ENCODE data around the gene MUC20. TPM values are rescaled to one million over a fixed set of nuclear protein-coding genes. Genes with fewer than 3 reads are reported as not detected.
"Not testable (repeated sequence)": the region's sequence is repeated elsewhere in the genome, so short reads cannot be mapped to it uniquely, and the experiment has no call there.

The MUC20 gene
- total RNA-seq, 1 donor from 2014 or later, result 23.8 TPM

GRCh38 chr3:195735036-195735695 is 14.4 kb downstream of the MUC20 start:
- peaks cover 0 to 26% of the 10 kb centered on the region in 2 donors for H3K36me3 ChIP-seq
- H3K27me3 ChIP-seq, result no peaks in the 10 kb centered on the region
- no peak for TF ChIP-seq POLR2AphosphoS5 (IDR thresholded peaks at IDR 0.05; ENCODE audit: insufficient read depth in 1 of 2, low read depth in 1 of 2)
- TF ChIP-seq CTCF (IDR thresholded peaks at IDR 0.05), result no peak
- TF ChIP-seq POLR2A (IDR thresholded peaks at IDR 0.05), result no peak
- DNase-seq (ENCODE audit: extremely low spot score in 2 of 2), result no peak
- no peak overlapping the region for H3K27ac ChIP-seq
- no peaks in the 10 kb centered on the region for H3K9me3 ChIP-seq
- H3K4me3 ChIP-seq, result no peak overlapping the region
- intact Hi-C loops (cut with DNase I), result no loop called here
- H3K4me1 ChIP-seq, result no peaks in the 10 kb centered on the region

- H3K36me3 ChIP-seq, result peaks cover 0 to 26% of the 10 kb centered on the region in 2 donors
- H3K27ac ChIP-seq, result no peak overlapping the region
- no peak for DNase-seq (ENCODE audit: extremely low spot score in 2 of 2)
- intact Hi-C loops (cut with DNase I), result no loop called here
- no peak for TF ChIP-seq CTCF (IDR thresholded peaks at IDR 0.05)
- TF ChIP-seq POLR2A (IDR thresholded peaks at IDR 0.05), result no peak
- no peak for TF ChIP-seq POLR2AphosphoS5 (IDR thresholded peaks at IDR 0.05; ENCODE audit: insufficient read depth in 1 of 2, low read depth in 1 of 2)
- H3K27me3 ChIP-seq, result no peaks in the 10 kb centered on the region
- H3K4me1 ChIP-seq, result no peaks in the 10 kb centered on the region
- H3K4me3 ChIP-seq, result no peak overlapping the region
- no peaks in the 10 kb centered on the region for H3K9me3 ChIP-seq
Observed at GRCh38 chr3:195736866-195737490, 16.2 kb downstream of the MUC20 start.

GRCh38 chr3:195737782-195738181 is 17.0 kb downstream of the MUC20 start:
- DNase-seq (ENCODE audit: extremely low spot score in 2 of 2); H3K4me3 ChIP-seq; H3K9me3 ChIP-seq; H3K27ac ChIP-seq; H3K27me3 ChIP-seq; H3K4me1 ChIP-seq; intact Hi-C loops (cut with DNase I): not testable (repeated sequence)
- H3K36me3 ChIP-seq, result peaks cover 0 to 25% of the 10 kb centered on the region in 2 donors

- TF ChIP-seq POLR2AphosphoS5 (IDR thresholded peaks at IDR 0.05; ENCODE audit: insufficient read depth in 1 of 2, low read depth in 1 of 2), result no peak
- TF ChIP-seq CTCF (IDR thresholded peaks at IDR 0.05), result no peak
- TF ChIP-seq POLR2A (IDR thresholded peaks at IDR 0.05), result no peak
- no peaks in the 10 kb centered on the region for H3K27me3 ChIP-seq
- H3K9me3 ChIP-seq, result no peaks in the 10 kb centered on the region
- no peak overlapping the region for H3K27ac ChIP-seq
- no peaks in the 10 kb centered on the region for H3K4me1 ChIP-seq
- intact Hi-C loops (cut with DNase I), result no loop called here
- H3K36me3 ChIP-seq, result peaks cover 0 to 18% of the 10 kb centered on the region in 2 donors
- H3K4me3 ChIP-seq, result no peak overlapping the region
- no peak for DNase-seq (ENCODE audit: extremely low spot score in 2 of 2)
Observed at GRCh38 chr3:195738274-195739044, 17.7 kb downstream of the MUC20 start.

GRCh38 chr3:195739561-195740111 is 18.9 kb downstream of the MUC20 start:
- intact Hi-C loops (cut with DNase I), result no loop called here
- Histone ChIP-seq H3K36me3 (peaks cover 0 to 18% of the 10 kb centered on the region in 2 donors), H3K9me3 (no peaks in the 10 kb centered on the region), H3K4me3 (no peak overlapping the region), H3K27ac (no peak overlapping the region), H3K4me1 (no peaks in the 10 kb centered on the region), H3K27me3 (no peaks in the 10 kb centered on the region)
- TF ChIP-seq POLR2A (IDR thresholded peaks at IDR 0.05) (no peak), POLR2AphosphoS5 (IDR thresholded peaks at IDR 0.05; ENCODE audit: insufficient read depth in 1 of 2, low read depth in 1 of 2) (no peak), CTCF (IDR thresholded peaks at IDR 0.05) (no peak)
- no peak for DNase-seq (ENCODE audit: extremely low spot score in 2 of 2)

Data from vagina (tissue), 2 donors.